Measurements from ENCODE around the gene SLC16A6. TPM values are rescaled to one million over a fixed set of nuclear protein-coding genes. Genes with fewer than 3 reads are reported as not detected.
"Not testable (repeated sequence)": the region's sequence is repeated elsewhere in the genome, so short reads cannot be mapped to it uniquely, and the experiment has no call there.

Gene SLC16A6
- total and polyA plus RNA-seq, 11 donors = 0.16 to 1.7 (median 0.37) TPM; not detected in 2

DNA sequence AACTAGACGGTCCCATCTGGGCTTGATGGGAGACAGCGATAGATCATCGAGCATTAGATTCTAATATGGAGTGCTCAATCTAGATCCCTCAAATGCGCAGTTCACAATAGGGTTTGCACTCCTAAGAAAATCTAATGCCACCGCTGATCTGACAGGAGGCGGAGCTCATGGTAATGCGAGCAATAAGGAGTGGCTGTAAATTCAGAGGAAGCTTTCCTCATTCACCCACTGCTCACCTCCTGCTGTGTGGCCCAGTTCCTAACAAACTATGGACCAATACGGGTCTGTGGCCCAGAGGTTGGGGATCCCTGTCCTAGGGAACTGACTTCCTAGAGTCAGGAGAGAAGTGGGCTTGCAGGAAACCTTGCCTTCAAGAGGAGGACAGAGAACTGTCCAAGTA lies 68.3 kb downstream of the SLC16A6 start:
- Histone ChIP-seq H3K9me3 (no peaks in the 10 kb centered on the region), H3K27me3 (no peaks in the 10 kb centered on the region), H3K27ac (no peak overlapping the region), H3K36me3 (peaks cover 0 to 8% (median 0%) of the 10 kb centered on the region in 9 donors), H3K4me3 (no peak overlapping the region), H3K4me1 (no peaks in the 10 kb centered on the region)
- DNase-seq (no peak), ATAC-seq (no peak)
- no peak for TF ChIP-seq POLR2A (IDR thresholded peaks at IDR 0.05)
- TF ChIP-seq, protein P1, sequence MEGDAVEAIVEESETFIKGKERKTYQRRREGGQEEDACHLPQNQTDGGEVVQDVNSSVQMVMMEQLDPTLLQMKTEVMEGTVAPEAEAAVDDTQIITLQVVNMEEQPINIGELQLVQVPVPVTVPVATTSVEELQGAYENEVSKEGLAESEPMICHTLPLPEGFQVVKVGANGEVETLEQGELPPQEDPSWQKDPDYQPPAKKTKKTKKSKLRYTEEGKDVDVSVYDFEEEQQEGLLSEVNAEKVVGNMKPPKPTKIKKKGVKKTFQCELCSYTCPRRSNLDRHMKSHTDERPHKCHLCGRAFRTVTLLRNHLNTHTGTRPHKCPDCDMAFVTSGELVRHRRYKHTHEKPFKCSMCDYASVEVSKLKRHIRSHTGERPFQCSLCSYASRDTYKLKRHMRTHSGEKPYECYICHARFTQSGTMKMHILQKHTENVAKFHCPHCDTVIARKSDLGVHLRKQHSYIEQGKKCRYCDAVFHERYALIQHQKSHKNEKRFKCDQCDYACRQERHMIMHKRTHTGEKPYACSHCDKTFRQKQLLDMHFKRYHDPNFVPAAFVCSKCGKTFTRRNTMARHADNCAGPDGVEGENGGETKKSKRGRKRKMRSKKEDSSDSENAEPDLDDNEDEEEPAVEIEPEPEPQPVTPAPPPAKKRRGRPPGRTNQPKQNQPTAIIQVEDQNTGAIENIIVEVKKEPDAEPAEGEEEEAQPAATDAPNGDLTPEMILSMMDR (IDR thresholded peaks at IDR 0.05) = no peak
- intact Hi-C loops (cut with DNase I) = no loop called here
- WGBS, 4 donors = 81 to 96% (median 92%) methylated on average over 8 of the region's 8 CpGs

DNA sequence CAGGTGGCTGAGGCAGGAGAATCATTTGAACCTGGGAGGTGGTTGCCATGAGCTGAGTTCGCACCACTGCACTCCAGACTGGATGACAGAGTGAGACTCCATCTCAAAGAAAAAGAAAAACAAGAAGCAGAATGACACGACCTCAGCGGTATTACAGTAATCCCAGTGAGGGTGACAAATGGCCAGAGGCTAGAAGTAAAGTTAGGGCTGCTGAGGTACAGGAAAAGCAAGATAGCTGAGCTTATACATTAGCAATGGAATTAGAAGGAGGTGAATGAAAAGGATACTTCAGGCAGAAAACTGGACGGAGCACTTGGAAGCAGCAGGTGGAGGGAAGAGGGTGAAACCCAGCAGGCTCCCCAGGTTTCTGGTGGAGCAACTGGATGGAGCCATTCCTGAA lies 69.1 kb downstream of the SLC16A6 start:
- no peaks in the 10 kb centered on the region for H3K4me1 ChIP-seq
- intact Hi-C loops (cut with DNase I) = no loop called here
- no peak for DNase-seq
- H3K27ac ChIP-seq = no peak overlapping the region
- no peaks in the 10 kb centered on the region for H3K27me3 ChIP-seq
- TF ChIP-seq, protein P1 (IDR thresholded peaks at IDR 0.05) = no peak
- TF ChIP-seq POLR2A (IDR thresholded peaks at IDR 0.05) = no peak
- ATAC-seq = no peak
- 91 to 96% (median 93%) methylated on average over 4 of the region's 4 CpGs for WGBS, 4 donors
- H3K36me3 ChIP-seq = peaks cover 0 to 8% (median 0%) of the 10 kb centered on the region in 9 donors
- H3K4me3 ChIP-seq = no peak overlapping the region
- no peaks in the 10 kb centered on the region for H3K9me3 ChIP-seq

DNA sequence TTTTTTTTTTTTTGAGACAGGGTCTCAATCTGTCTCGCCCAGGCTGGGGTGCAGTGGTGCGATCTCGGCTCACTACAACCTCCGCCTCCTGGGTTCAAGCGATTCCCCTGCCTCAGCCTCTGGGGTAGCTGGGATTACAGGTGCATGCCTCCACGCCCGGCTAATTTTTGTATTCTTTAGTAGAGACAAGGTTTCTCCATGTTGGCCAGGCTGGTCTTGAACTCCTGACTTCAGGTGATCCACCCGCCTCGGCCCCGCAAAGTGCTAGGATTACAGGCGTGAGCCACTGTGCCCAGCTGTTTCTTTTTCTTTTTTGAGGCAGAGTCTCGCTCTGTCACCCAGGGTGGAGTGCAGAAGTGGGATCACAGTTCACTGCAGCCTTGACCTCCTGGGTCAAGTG lies 70.1 kb downstream of the SLC16A6 start:
- H3K27me3 ChIP-seq; intact Hi-C loops (cut with DNase I); H3K4me1 ChIP-seq; ATAC-seq; H3K9me3 ChIP-seq; H3K27ac ChIP-seq; H3K36me3 ChIP-seq; DNase-seq; H3K4me3 ChIP-seq: not testable (repeated sequence)
- WGBS, 4 donors = 92 to 98% (median 96%) methylated on average over 12 of the region's 12 CpGs

DNA sequence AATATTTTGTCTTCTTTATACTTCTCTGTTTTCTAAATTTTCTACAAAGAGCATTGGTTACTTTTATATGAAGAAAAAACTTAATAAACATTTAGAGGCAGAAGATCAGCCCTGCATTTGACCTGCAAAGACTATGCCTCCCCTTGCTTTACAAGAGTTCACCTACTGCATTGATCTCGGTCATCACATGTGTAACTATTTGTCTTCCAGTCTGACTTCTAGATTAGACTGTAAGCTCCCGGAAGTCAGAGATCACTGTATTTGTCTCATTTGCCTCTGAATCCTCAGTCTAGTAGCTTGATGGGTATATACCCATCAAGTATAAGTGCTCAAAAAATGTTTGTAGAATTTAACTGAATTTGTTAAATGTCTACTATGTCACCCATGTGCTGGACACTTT lies 70.7 kb downstream of the SLC16A6 start:
- H3K27me3 ChIP-seq; H3K9me3 ChIP-seq; H3K27ac ChIP-seq; H3K36me3 ChIP-seq; intact Hi-C loops (cut with DNase I); ATAC-seq; H3K4me1 ChIP-seq; DNase-seq; H3K4me3 ChIP-seq: not testable (repeated sequence)
- 83 to 98% (median 97%) methylated on average over 1 to 2 of the region's 2 CpGs for WGBS, 4 donors

DNA sequence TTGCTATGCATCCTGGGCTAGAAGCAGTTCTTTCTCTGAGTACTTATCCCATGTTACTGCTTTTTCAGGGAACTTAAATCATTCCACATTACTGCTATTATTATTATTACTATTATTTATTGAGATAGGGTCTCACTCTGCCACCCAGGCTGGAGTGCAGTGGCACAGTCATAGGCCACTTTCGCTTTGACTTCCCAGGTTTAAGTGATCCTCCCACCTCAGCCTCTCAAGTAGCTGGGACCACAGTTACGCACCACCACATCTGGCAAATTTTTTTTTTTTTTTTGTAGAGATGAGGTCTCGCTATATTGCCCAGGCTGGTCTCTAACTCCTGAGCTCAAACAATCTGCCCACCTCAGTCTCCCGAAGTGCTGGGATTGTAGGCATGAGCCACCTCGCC lies 71.5 kb downstream of the SLC16A6 start:
- not testable (repeated sequence) for ATAC-seq, H3K36me3 ChIP-seq, H3K9me3 ChIP-seq, H3K4me1 ChIP-seq, H3K27ac ChIP-seq, H3K27me3 ChIP-seq, DNase-seq, H3K4me3 ChIP-seq
- 91 to 98% (median 98%) methylated on average over 5 of the region's 5 CpGs for WGBS, 4 donors
- intact Hi-C loops (cut with DNase I) = loop anchor here in 1 of 10 donors (10.0 kb wide), 1 partner anchor 365 kb away; no protein-coding TSS in a partner anchor

Other genes starting within 250 kb of the SLC16A6 start
- gene AMZ2, start 43.1 kb downstream of the SLC16A6 start, total RNA-seq = 100 to 1,000 TPM in 4 of 9 donors, 10 to 100 TPM in 5; 59.0 to 141 (median 91.3) TPM
- 10 to 100 TPM; 52.9 to 89.1 TPM for gene AMZ2, start 43.1 kb downstream of the SLC16A6 start, polyA plus RNA-seq
- gene ARSG, start 368 bp upstream of the SLC16A6 start, total RNA-seq = 1 to 10 TPM; 2.2 to 4.9 (median 3.3) TPM
- gene ARSG, start 368 bp upstream of the SLC16A6 start, polyA plus RNA-seq = 1 to 10 TPM; 1.2 to 3.9 TPM
- gene WIPI1, start 166.4 kb upstream of the SLC16A6 start, total RNA-seq = 100 to 1,000 TPM in 5 of 9 donors, 10 to 100 TPM in 4; 68.6 to 145 (median 103) TPM
- 100 to 1,000 TPM in 1 of 2 donors, 10 to 100 TPM in 1; 57.1 to 128 TPM for gene WIPI1, start 166.4 kb upstream of the SLC16A6 start, polyA plus RNA-seq
- gene PRKAR1A, start 221.3 kb upstream of the SLC16A6 start, total RNA-seq = 1,000 to 10,000 TPM in 3 of 9 donors, 100 to 1,000 TPM in 6; 435 to 1,392 (median 837) TPM
- gene PRKAR1A, start 221.3 kb upstream of the SLC16A6 start, polyA plus RNA-seq = 100 to 1,000 TPM; 192 to 904 TPM